GM10248 (cell line): ENCODE data around the gene KDM4C.

Experiments used
- CTCF ChIA-PET: fragments of 300-600 bp; sonication (Branson Sonifier 250); formaldehyde crosslinking; extraction: SDS; loops from one replicate; lab custom pipeline; 2021; ENCODE audit warnings: antibody characterized with exemption; lab: Yijun Ruan, JAX
- POLR2A ChIA-PET: fragments of 350-650 bp; sonication (Branson Sonifier 250); formaldehyde crosslinking; extraction: SDS; loops from one replicate; lab custom pipeline; 2020; ENCODE audit warnings: antibody characterized with exemption; lab: Yijun Ruan, JAX
- DNase-seq: peaks from one replicate; pipeline ENCODE4 v3.0.0; 2012; ENCODE audit errors: extremely low spot score
- CTCF ChIP-seq: IDR thresholded peaks from 2 replicates; pipeline ENCODE4 v1.5.1; 2012; ENCODE audit warnings: mild to moderate bottlenecking, low read depth; ENCODE audit errors: extremely low read depth, missing control alignments, control extremely low read depth

Gene KDM4C

GRCh38 chr9:6876195-6876894 lies 118.6 kb downstream of the KDM4C start:
- ChIA-PET CTCF (no interaction called here), POLR2A (no interaction called here)
- TF ChIP-seq CTCF, result no peak
- DNase-seq, result no peak

GRCh38 chr9:6877671-6878161 lies 119.9 kb downstream of the KDM4C start:
- ChIA-PET CTCF (interaction anchor here (1.3 kb wide), 1 partner anchor 9 kb away, joined by 3 read pairs; no protein-coding TSS in a partner anchor), POLR2A (no interaction called here)
- no peak for DNase-seq
- TF ChIP-seq CTCF, result no peak

- POLR2A ChIA-PET, result no interaction called here
- DNase-seq, result no peak
- no peak for TF ChIP-seq CTCF
- CTCF ChIA-PET, result no interaction called here
These were observed 122.9 kb downstream of the KDM4C start for GRCh38 chr9:6880626-6881025.

- ChIA-PET CTCF (interaction anchor here (1.0 to 1.7 kb wide), 3 partner anchors 11 to 57 kb away, joined by 3 to 5 read pairs (median 3); no protein-coding TSS in a partner anchor), POLR2A (no interaction called here)
- DNase-seq, result no peak
- TF ChIP-seq CTCF, result no peak
These were observed 126.3 kb downstream of the KDM4C start for GRCh38 chr9:6884101-6884500.

- ChIA-PET POLR2A (no interaction called here), CTCF (interaction anchor here (0.9 to 1.7 kb wide), 4 partner anchors 10 to 58 kb away, joined by 3 read pairs; no protein-coding TSS in a partner anchor)
- TF ChIP-seq CTCF, result no peak
These were observed 127.2 kb downstream of the KDM4C start for GRCh38 chr9:6884990-6885389.

GRCh38 chr9:6887051-6887450 lies 129.3 kb downstream of the KDM4C start:
- CTCF ChIA-PET, result no interaction called here
- no peak for TF ChIP-seq CTCF
- DNase-seq, result no peak
- POLR2A ChIA-PET, result no interaction called here

More at GRCh38 chr9:6884990-6885389, 127.2 kb downstream of the KDM4C start:
- no peak for DNase-seq
